Activated CD4-positive, alpha-beta memory T cell treated with anti-CD3 and anti-CD28 coated beads for 36 hours (primary cell): ENCODE results near the gene TOR1A. TPM values are rescaled to one million over a fixed set of nuclear protein-coding genes. Genes with fewer than 3 reads are reported as not detected.

ENCODE experiments used
- CTCF ChIA-PET: fragments of 350-600 bp; sonication (Branson Sonifier 250); formaldehyde crosslinking; loops from one replicate; lab custom pipeline; 2021; ENCODE audit warnings: antibody characterized with exemption, inconsistent platforms; lab: Charles Lee
- POLR2A ChIA-PET: fragments of 350-600 bp; sonication (Branson Sonifier 250); formaldehyde crosslinking; loops from one replicate; lab custom pipeline; 2021; ENCODE audit warnings: antibody characterized with exemption; lab: Charles Lee
- DNase-seq: peaks from one replicate; pipeline ENCODE4 v3.0.0-alpha.2; 2020
- H3K27ac Mint-ChIP-seq: one replicate; pipeline ENCODE4 v1.8.0; 2021; ENCODE audit warnings: mixed read lengths
- H3K27me3 Mint-ChIP-seq: one replicate; pipeline ENCODE4 v1.8.0; 2021; ENCODE audit warnings: mixed read lengths
- H3K36me3 Mint-ChIP-seq: one replicate; pipeline ENCODE4 v1.8.0; 2021; ENCODE audit warnings: mixed read lengths
- H3K4me1 Mint-ChIP-seq: one replicate; pipeline ENCODE4 v1.8.0; 2021; ENCODE audit warnings: low read depth, mixed read lengths
- H3K4me3 Mint-ChIP-seq: one replicate; pipeline ENCODE4 v1.8.0; 2021; ENCODE audit warnings: mild to moderate bottlenecking, mixed read lengths
- H3K9me3 Mint-ChIP-seq: one replicate; pipeline ENCODE4 v1.8.0; 2021; ENCODE audit warnings: mixed read lengths
- intact Hi-C: fragments of 100-400 bp; cut with micrococcal nuclease; formaldehyde crosslinking; loops from one replicate; pipeline ENCODE4 v1.15.1; 2023
- microRNA-seq: library from miRNA; unstranded; fragments of <30 nt; microRNA quantifications from one replicate; pipeline ENCODE4 v1.2.0, GENCODE V29; 2022; ENCODE audit warnings: borderline number of aligned reads, borderline microRNAs expressed, borderline replicate concordance
- total RNA-seq, 2 experiments: library from RNA; stranded (reverse); gene quantifications; one replicate each; pipeline ENCODE4 v1.2.3, GENCODE V29; 2021

Gene TOR1A
- total RNA-seq, 2 experiments from 2014 or later = 38.5 to 41.6 TPM

DNA sequence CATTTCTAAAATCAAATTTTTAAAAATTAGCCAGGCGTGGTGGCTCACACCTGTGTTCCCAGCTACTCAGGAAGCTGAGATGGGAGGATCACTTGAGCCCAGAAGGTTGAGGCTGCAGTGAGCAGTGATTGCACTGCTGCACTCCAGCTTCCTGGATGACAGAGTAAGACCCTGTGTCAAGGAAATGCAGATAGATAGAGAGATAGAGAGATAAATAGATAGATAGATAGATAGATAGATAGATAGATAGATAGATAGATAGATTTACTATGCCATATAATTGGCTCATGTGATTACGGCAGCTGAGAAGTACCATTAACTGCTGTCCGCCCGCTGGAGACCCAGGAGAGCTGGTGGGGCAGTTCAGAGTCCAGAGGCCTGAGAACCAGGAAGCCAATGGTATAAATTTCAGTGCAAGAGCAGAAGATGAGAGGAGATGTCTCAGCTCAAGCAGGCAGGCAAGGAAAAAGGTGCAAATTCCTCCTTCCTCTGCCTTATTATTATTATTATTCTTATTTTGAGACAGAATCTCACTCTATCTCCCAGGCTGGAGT is 58.1 kb downstream of the TOR1A start:
- Mint-ChIP-seq H3K9me3 (no peaks in the 10 kb centered on the region), H3K27me3 (peaks cover 1% of the 10 kb centered on the region), H3K36me3 (no peaks in the 10 kb centered on the region), H3K4me1 (no peaks in the 10 kb centered on the region), H3K27ac (no peak overlapping the region), H3K4me3 (no peak overlapping the region)
- CTCF ChIA-PET = interaction anchor here (1.1 to 1.5 kb wide), 2 partner anchors 25 to 28 kb away, joined by 3 to 4 read pairs; no protein-coding TSS in a partner anchor
- no peak for DNase-seq
- POLR2A ChIA-PET = no interaction called here
- intact Hi-C loops = no loop called here

DNA sequence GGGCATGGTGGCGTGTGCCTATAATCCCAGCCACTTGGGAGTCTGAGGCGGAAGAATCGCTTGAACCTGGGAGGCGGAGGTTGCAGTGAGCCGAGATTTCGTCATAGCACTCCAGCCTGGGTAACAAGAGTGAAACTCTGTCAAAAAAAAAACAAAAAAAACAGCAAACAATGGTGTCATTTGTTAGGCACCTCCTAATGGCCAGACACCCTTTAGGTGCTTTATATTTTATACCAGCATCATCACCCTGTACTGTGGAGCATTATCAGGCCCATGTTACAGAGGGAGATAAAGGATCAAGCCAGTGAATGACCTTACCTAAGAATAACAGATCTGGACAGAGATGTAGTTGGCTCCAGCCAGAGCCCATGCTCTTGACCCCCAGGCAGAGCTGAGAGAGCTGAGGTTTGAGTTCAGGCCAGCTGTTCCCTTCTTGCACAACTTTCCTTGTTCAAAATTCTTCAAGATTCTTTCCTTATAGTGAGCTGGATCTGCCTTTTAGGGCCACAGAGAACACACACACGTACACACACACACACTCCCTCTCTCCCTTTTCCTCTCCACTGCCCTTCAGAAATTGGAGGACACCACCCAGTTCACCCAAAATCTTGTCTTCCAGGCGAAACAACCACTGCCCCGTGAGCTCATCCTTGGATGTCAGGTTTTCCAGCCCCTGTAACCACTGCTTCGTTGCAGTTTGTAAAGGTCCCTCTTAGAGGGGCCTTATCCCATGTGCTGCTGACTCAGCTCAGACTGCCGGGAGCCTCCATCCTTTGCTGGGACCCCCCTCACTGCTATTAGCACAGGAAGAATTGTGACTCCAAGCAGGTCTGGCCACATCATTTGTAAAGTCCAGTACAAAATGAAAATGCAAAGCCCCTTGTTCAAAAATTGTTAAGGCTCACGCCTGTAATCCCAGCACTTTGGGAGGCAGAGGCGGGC is 60.7 kb downstream of the TOR1A start:
- H3K4me3 Mint-ChIP-seq = no peak overlapping the region
- H3K36me3 Mint-ChIP-seq = no peaks in the 10 kb centered on the region
- no peaks in the 10 kb centered on the region for H3K4me1 Mint-ChIP-seq
- no peak for DNase-seq
- POLR2A ChIA-PET = no interaction called here
- no peaks in the 10 kb centered on the region for H3K27me3 Mint-ChIP-seq
- intact Hi-C loops = no loop called here
- CTCF ChIA-PET = interaction anchor here (0.8 kb wide), 1 partner anchor 37 kb away, joined by 3 read pairs; no protein-coding TSS in a partner anchor
- H3K27ac Mint-ChIP-seq = peak overlapping the region; percentile 10
- no peaks in the 10 kb centered on the region for H3K9me3 Mint-ChIP-seq

Small RNAs within 50 kb of the gene (microRNA-seq; reads per million reads assigned to microRNA genes)
- not detected for gene MIR6855

Other genes with a start within 250 kb of the TOR1A start
- not detected for gene C9orf50, start 203.0 kb downstream of the TOR1A start, total RNA-seq
- gene NTMT1, start 198.0 kb downstream of the TOR1A start, total RNA-seq = 10 to 100 TPM; 59.9 to 64.6 TPM
- 10 to 100 TPM; 14.1 to 15.7 TPM for gene ASB6, start 182.0 kb downstream of the TOR1A start, total RNA-seq
- under 1 TPM; 0.58 to 0.86 TPM for gene PRRX2, start 158.5 kb downstream of the TOR1A start, total RNA-seq
- gene PTGES, start 71.1 kb downstream of the TOR1A start, total RNA-seq = not detected
- gene TOR1B, start 21.0 kb downstream of the TOR1A start, total RNA-seq = 10 to 100 TPM; 20.6 to 23.0 TPM
- gene C9orf78, start 11.1 kb upstream of the TOR1A start, total RNA-seq = 10 to 100 TPM; 43.6 to 47.0 TPM
- gene USP20, start 11.3 kb upstream of the TOR1A start, total RNA-seq = 10 to 100 TPM; 51.6 to 55.3 TPM
- gene FNBP1, start 219.1 kb upstream of the TOR1A start, total RNA-seq = 100 to 1,000 TPM; 215 to 228 TPM
- gene GPR107, start 229.8 kb upstream of the TOR1A start, total RNA-seq = 10 to 100 TPM; 20.7 to 22.8 TPM